ENCODE results near the gene LRP2. TPM values are rescaled to one million over a fixed set of nuclear protein-coding genes. Genes with fewer than 3 reads are reported as not detected.

Gene LRP2
- total and polyA plus RNA-seq, 2 of the 4 experiments (the other 2 are of a cell fraction) = not detected

DNA sequence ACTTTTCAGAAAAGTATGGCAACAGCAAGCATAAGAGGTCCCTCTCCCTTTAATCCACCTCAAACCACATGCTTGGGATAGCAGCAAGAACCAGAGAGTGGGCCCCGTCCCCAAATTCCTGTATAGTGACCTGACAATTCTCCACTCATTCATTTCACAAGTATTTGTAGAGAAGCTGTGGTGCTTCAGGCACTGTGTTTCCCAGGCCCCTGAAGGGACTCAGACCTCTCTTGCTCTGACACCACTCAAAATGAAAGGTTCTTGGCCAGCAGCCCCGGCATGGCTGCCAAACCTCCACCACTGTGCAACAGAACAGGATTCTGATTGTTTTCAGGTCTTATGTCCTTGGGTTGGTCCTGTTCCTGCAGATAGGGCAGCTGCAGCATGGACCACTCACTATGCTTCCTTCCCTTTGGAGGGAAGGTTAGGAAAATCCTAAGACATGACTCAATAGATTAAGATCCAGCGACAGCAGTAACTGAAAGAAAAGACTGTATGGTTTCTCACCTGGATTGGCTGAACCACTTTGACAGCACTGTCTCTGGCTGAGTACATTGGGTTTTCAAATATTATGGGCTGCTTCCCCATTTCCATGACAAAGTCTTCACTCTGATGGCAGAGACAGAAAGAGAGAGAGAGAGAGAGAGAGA is 225.3 kb downstream of the LRP2 start:
- Histone ChIP-seq H3K14ac (replicated peaks; ENCODE audit: low read depth, low read length) (no peak overlapping the region), H2BK20ac (ENCODE audit: low read depth, low read length) (no peak overlapping the region), H3K36me3 (ENCODE audit: control insufficient read depth, insufficient read depth, low read length) (no peaks in the 10 kb centered on the region), H4K8ac (ENCODE audit: low read depth in 2 of 2, low read length in 2 of 2) (no peak overlapping the region), H2AK9ac (replicated peaks; ENCODE audit: low read depth, low read length, poor library complexity) (no peak overlapping the region), H4K5ac (ENCODE audit: low read depth, low read length) (no peak overlapping the region), H3K4me2 (ENCODE audit: low read depth, low read length) (no peak overlapping the region), H2BK15ac (ENCODE audit: low read depth, low read length) (no peak overlapping the region), H4K91ac (ENCODE audit: insufficient read depth, low read depth, low read length) (no peak overlapping the region), H3K23ac (ENCODE audit: low read depth, low read length) (no peak overlapping the region), H3K27me3 (ENCODE audit: control insufficient read depth, insufficient read depth, low read length) (no peaks in the 10 kb centered on the region), H3K4me1 (ENCODE audit: control insufficient read depth, insufficient read depth, low read length) (no peaks in the 10 kb centered on the region), H2AK5ac (ENCODE audit: low read depth, low read length) (no peak overlapping the region), H3K4me3 (ENCODE audit: insufficient read depth, low read depth, low read length) (no peak overlapping the region), H3K56ac (ENCODE audit: extremely low read depth, insufficient read depth, low read length) (no peak overlapping the region), H3K9ac (ENCODE audit: low read depth, low read length) (no peak overlapping the region), H3K18ac (ENCODE audit: low read depth, low read length) (no peak overlapping the region), H3K9me3 (ENCODE audit: control insufficient read depth, insufficient read depth, low read length) (no peaks in the 10 kb centered on the region), H3K9me1 (ENCODE audit: insufficient read depth, low read length) (no peaks in the 10 kb centered on the region), H2AFZ (replicated peaks; ENCODE audit: low read length, poor library complexity) (no peak overlapping the region), H3K4ac (ENCODE audit: low read depth, low read length) (no peak overlapping the region), H2BK120ac (ENCODE audit: low read depth, low read length) (no peak overlapping the region), H2BK5ac (ENCODE audit: low read depth, low read length, poor library complexity, severe bottlenecking) (no peak overlapping the region), H3K79me1 (ENCODE audit: low read depth in 1 of 2, low read length in 2 of 2) (no peaks in the 10 kb centered on the region), H4K20me1 (ENCODE audit: insufficient read depth, low read length) (no peaks in the 10 kb centered on the region), H3K27ac (ENCODE audit: insufficient read depth, low read length) (no peak overlapping the region)
- in situ Hi-C loops (cut with MboI; ENCODE audit: low sequenced_read_pairs) = no loop called here
- dilution Hi-C loops (cut with HindIII; ENCODE audit: low sequenced_read_pairs, unreplicated experiment) = no loop called here
- ChIA-PET CTCF (no interaction called here), POLR2A (ENCODE audit: unreplicated experiment) (no interaction called here)
- DNase-seq (no peak), ATAC-seq (ENCODE audit: low read depth) (no peak)
- WGBS, 2 experiments (ENCODE audit: extremely low coverage in 2 of 2, insufficient read length in 1 of 2) = 20% methylated on average over 1 of the region's 3 CpGs; no CpG with 5 or more reads in 1 of the 2 experiments
- no TSS peak for BruUV-seq (replicated peaks)
- TF ChIP-seq BHLHE40 (IDR thresholded peaks at IDR 0.05; ENCODE audit: low read depth, low read length) (no peak), RFX5 (IDR thresholded peaks at IDR 0.05; ENCODE audit: low read depth, low read length) (no peak), CEBPB (IDR thresholded peaks at IDR 0.05; ENCODE audit: low read depth, low read length) (no peak), MAZ (IDR thresholded peaks at IDR 0.05; ENCODE audit: borderline replicate concordance, low read depth, low read length) (no peak), SMC3 (IDR thresholded peaks at IDR 0.05; ENCODE audit: low read depth, low read length) (no peak), NFE2L2 (IDR thresholded peaks at IDR 0.05; ENCODE audit: low read depth, low read length) (no peak), RAD21 (IDR thresholded peaks at IDR 0.05; ENCODE audit: low read length) (no peak), CHD1 (IDR thresholded peaks at IDR 0.05; ENCODE audit: low read depth, low read length) (no peak), FOS (IDR thresholded peaks at IDR 0.05; ENCODE audit: low read depth, low read length) (no peak), MXI1 (IDR thresholded peaks at IDR 0.05; ENCODE audit: borderline replicate concordance, low read depth, low read length) (no peak), POLR2A (IDR thresholded peaks at IDR 0.05; ENCODE audit: low read depth, low read length) (no peak), MAFK (IDR thresholded peaks at IDR 0.05; ENCODE audit: low read depth, low read length) (no peak)
- TF ChIP-seq, protein P1, sequence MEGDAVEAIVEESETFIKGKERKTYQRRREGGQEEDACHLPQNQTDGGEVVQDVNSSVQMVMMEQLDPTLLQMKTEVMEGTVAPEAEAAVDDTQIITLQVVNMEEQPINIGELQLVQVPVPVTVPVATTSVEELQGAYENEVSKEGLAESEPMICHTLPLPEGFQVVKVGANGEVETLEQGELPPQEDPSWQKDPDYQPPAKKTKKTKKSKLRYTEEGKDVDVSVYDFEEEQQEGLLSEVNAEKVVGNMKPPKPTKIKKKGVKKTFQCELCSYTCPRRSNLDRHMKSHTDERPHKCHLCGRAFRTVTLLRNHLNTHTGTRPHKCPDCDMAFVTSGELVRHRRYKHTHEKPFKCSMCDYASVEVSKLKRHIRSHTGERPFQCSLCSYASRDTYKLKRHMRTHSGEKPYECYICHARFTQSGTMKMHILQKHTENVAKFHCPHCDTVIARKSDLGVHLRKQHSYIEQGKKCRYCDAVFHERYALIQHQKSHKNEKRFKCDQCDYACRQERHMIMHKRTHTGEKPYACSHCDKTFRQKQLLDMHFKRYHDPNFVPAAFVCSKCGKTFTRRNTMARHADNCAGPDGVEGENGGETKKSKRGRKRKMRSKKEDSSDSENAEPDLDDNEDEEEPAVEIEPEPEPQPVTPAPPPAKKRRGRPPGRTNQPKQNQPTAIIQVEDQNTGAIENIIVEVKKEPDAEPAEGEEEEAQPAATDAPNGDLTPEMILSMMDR (conservative IDR thresholded peaks at IDR 0.05; ENCODE audit: low read depth, low read length) = no peak
- TF ChIP-seq, protein P2, sequence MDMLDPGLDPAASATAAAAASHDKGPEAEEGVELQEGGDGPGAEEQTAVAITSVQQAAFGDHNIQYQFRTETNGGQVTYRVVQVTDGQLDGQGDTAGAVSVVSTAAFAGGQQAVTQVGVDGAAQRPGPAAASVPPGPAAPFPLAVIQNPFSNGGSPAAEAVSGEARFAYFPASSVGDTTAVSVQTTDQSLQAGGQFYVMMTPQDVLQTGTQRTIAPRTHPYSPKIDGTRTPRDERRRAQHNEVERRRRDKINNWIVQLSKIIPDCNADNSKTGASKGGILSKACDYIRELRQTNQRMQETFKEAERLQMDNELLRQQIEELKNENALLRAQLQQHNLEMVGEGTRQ (IDR thresholded peaks at IDR 0.05; ENCODE audit: low read depth, low read length) = no peak
- TF ChIP-seq, protein P3, sequence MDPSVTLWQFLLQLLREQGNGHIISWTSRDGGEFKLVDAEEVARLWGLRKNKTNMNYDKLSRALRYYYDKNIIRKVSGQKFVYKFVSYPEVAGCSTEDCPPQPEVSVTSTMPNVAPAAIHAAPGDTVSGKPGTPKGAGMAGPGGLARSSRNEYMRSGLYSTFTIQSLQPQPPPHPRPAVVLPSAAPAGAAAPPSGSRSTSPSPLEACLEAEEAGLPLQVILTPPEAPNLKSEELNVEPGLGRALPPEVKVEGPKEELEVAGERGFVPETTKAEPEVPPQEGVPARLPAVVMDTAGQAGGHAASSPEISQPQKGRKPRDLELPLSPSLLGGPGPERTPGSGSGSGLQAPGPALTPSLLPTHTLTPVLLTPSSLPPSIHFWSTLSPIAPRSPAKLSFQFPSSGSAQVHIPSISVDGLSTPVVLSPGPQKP (IDR thresholded peaks at IDR 0.05; ENCODE audit: borderline replicate concordance, low read depth, low read length) = no peak
- intact Hi-C loops (cut with micrococcal nuclease) = no loop called here
